GM12878 (cell line): Measurements from ENCODE around the gene PRKCE. TPM values are rescaled to one million over a fixed set of nuclear protein-coding genes. Genes with fewer than 3 reads are reported as not detected.

ENCODE experiments used
- ATAC-seq: fragments of 200-7000 bp; cut with Tn5 transposase; 3 replicates; pipeline ENCODE4 v1.9.1; 2020; ENCODE audit warnings: mild to moderate bottlenecking, moderate library complexity
- BruUV-seq: library from RNA; stranded (reverse); fragments of 400-500 nt; replicated peaks from 2 replicates; lab custom pipeline; 2021; lab: Mats Ljungman, UMichigan
- CTCF ChIA-PET: fragments of 300-600 bp; sonication (Branson Sonifier 250); formaldehyde crosslinking; extraction: SDS; loops from one replicate; lab custom pipeline; 2021; ENCODE audit warnings: inconsistent platforms; lab: Yijun Ruan, JAX
- POLR2A ChIA-PET: fragments of 350-600 bp; formaldehyde crosslinking; extraction: SDS; loops from one replicate; lab custom pipeline; 2021; ENCODE audit warnings: inconsistent platforms; lab: Charles Lee
- RAD21 ChIA-PET: fragments of 300-600 bp; sonication (Branson Sonifier 250); formaldehyde crosslinking; loops from one replicate; lab custom pipeline; 2023; ENCODE audit warnings: antibody characterized with exemption; ENCODE audit not compliant: unreplicated experiment; lab: Charles Lee
- SMC1A ChIA-PET: fragments of 300-600 bp; sonication (Branson Sonifier 250); formaldehyde crosslinking; loops from one replicate; lab custom pipeline; 2023; ENCODE audit not compliant: unreplicated experiment, uncharacterized antibody; lab: Charles Lee
- DNase-seq: peaks from one replicate; pipeline ENCODE4 v3.0.0-alpha.2; 2011; ENCODE audit warnings: low read depth, low spot score
- FAIRE-seq: peaks from 3 replicates; lab custom pipeline; 2011; peaks lifted over from hg19 to GRCh38; lab: Jason Lieb, UNC
- H2AFZ ChIP-seq: 2 replicates; pipeline ENCODE4 v1.6.0; 2011; ENCODE audit warnings: low read depth, low read length, control low read depth; ENCODE audit not compliant: control insufficient read depth
- H3K27ac ChIP-seq: 2 replicates; pipeline ENCODE4 v1.5.1; 2011; ENCODE audit warnings: control low read depth; ENCODE audit not compliant: control insufficient read depth, insufficient read depth
- H3K27me3 ChIP-seq, 2 experiments: replicated peaks in 1 of 2; 2 replicates each; pipeline versions ENCODE4 v1.6.0 to v1.6.1; 2011; ENCODE audit warnings: low read length in 1 of 2; ENCODE audit not compliant: control insufficient read depth in 2 of 2, insufficient read depth in 2 of 2
- H3K36me3 ChIP-seq, 2 experiments: 2 replicates each; pipeline ENCODE4 v1.5.1; 2011; ENCODE audit warnings: low read length in 1 of 2; ENCODE audit not compliant: control insufficient read depth in 2 of 2, insufficient read depth in 2 of 2
- H3K4me1 ChIP-seq: 2 replicates; pipeline ENCODE4 v1.6.1; 2011; ENCODE audit warnings: mild to moderate bottlenecking, low read length, moderate library complexity, mixed read lengths; ENCODE audit not compliant: control insufficient read depth, insufficient read depth
- H3K4me2 ChIP-seq: 2 replicates; pipeline ENCODE4 v1.6.0; 2011; ENCODE audit warnings: control low read depth; ENCODE audit not compliant: control insufficient read depth, insufficient read depth
- H3K4me3 ChIP-seq: fragments of 200-600 bp; sonication (generic); 2 replicates; pipeline ENCODE4 v1.5.1; 2016
- H3K79me2 ChIP-seq: 2 replicates; pipeline ENCODE4 v1.6.0; 2011; ENCODE audit warnings: low read length; ENCODE audit not compliant: control insufficient read depth, insufficient read depth
- H3K9ac ChIP-seq: 2 replicates; pipeline ENCODE4 v1.8.0; 2011; ENCODE audit warnings: low read length, control low read depth, mixed read lengths; ENCODE audit not compliant: control insufficient read depth, insufficient read depth
- H3K9me3 ChIP-seq: replicated peaks from 3 replicates; pipeline ENCODE4 v1.5.1; 2011; ENCODE audit warnings: mild to moderate bottlenecking, low read length; ENCODE audit not compliant: control insufficient read depth, insufficient read depth
- H4K20me1 ChIP-seq: 2 replicates; pipeline ENCODE4 v1.6.0; 2011; ENCODE audit not compliant: control insufficient read depth, insufficient read depth
- BCL11A ChIP-seq: IDR thresholded peaks from 2 replicates; pipeline ENCODE4 v1.6.1; 2011; ENCODE audit warnings: low read depth, low read length
- CBFB ChIP-seq: IDR thresholded peaks from 2 replicates; pipeline ENCODE4 v1.6.1; 2016; ENCODE audit warnings: antibody characterized with exemption, low read depth
- CUX1 ChIP-seq: IDR thresholded peaks from 2 replicates; pipeline ENCODE4 v1.6.1; 2012; ENCODE audit warnings: improper control_type of control experiment, low read depth, low read length; ENCODE audit not compliant: insufficient replicate concordance
- EP300 ChIP-seq, 2 experiments: fragments of 150-350 bp in 1 of 2; IDR thresholded peaks; 2 replicates each; pipeline ENCODE4 v1.6.1; 2011 to 2012; ENCODE audit warnings: low read depth in 2 of 2, low read length in 2 of 2, borderline replicate concordance in 1 of 2, improper control_type of control experiment in 1 of 2, inconsistent platforms in 1 of 2; ENCODE audit not compliant: control insufficient read depth in 1 of 2
- EZH2 ChIP-seq: IDR thresholded peaks from 2 replicates; pipeline ENCODE4 v1.6.1; 2012; ENCODE audit warnings: low read depth, mild to moderate bottlenecking, control low read depth, inconsistent platforms, low read length, borderline replicate concordance; ENCODE audit not compliant: control insufficient read depth
- NFXL1 ChIP-seq: fragments of 450-650 bp; IDR thresholded peaks from 2 replicates; pipeline ENCODE4 v1.6.1; 2017; ENCODE audit warnings: antibody characterized with exemption, mild to moderate bottlenecking, borderline replicate concordance
- NRF1 ChIP-seq: conservative IDR thresholded peaks from 2 replicates; pipeline ENCODE4 v1.6.1; 2011; ENCODE audit warnings: mild to moderate bottlenecking, low read depth, low read length, improper control_type of control experiment
- WGBS: methylation state at CpG from one replicate; pipeline ENCODE4 v1.1.6; 2016; ENCODE audit warnings: low lambda C conversion rate; ENCODE audit not compliant: insufficient replicate concordance, insufficient coverage; ENCODE audit errors: missing lambda C conversion rate; 5-methylcytosine and 5-hydroxymethylcytosine counted together
- in situ Hi-C: fragments of 300-500 bp; cut with MboI; formaldehyde crosslinking; loops from 9 replicates; pipeline ENCODE4 v1.14.3; 2018; ENCODE audit warnings: mixed read lengths
- intact Hi-C: fragments of 100-400 bp; cut with micrococcal nuclease; formaldehyde crosslinking; loops from one replicate; pipeline ENCODE4 v1.14.2; 2022; ENCODE audit not compliant: unreplicated experiment
- polyA plus RNA-seq, 11 experiments: library from polyadenylated mRNA; depleted of rRNA in 4 of 11; unstranded in 6 of 11; stranded (reverse) in 5 of 11; fragments of >200 nt; fragmentation: Nextera tagmentation in 4 of 11; fragmentation: Illumina TruSeq in 1 of 11; extraction: Ambion mirVana in 4 of 11; extraction: Trizol in 1 of 11; gene quantifications; 1 replicate in 1 of 11; 2 replicates in 10 of 11; pipeline versions ENCODE4 v1.2.1 to v1.2.3, GENCODE V29; 2011 to 2016; ENCODE audit warnings: inconsistent platforms in 2 of 11, missing spikeins in 2 of 11, low read depth in 1 of 11
- total RNA-seq, 4 experiments: library from RNA; depleted of rRNA in 3 of 4; stranded (reverse); fragments of >200 nt in 3 of 4; fragmentation: Illumina TruSeq in 1 of 4; extraction: Trizol in 1 of 4; gene quantifications; 2 replicates each; pipeline versions ENCODE4 v1.2.1 to v1.2.3, GENCODE V29; 2013 to 2021
- TF ChIP-seq, protein P1 (sequence below): fragments of 450-650 bp; IDR thresholded peaks from 2 replicates; pipeline ENCODE4 v1.6.1; 2017; ENCODE audit warnings: mild to moderate bottlenecking, moderate library complexity

Gene PRKCE
- total and polyA plus RNA-seq, 10 of the 15 experiments (the other 5 are each of a cell fraction or from before 2014, with no cell fraction given): 2.6 to 28.2 (median 11.3) TPM

DNA sequence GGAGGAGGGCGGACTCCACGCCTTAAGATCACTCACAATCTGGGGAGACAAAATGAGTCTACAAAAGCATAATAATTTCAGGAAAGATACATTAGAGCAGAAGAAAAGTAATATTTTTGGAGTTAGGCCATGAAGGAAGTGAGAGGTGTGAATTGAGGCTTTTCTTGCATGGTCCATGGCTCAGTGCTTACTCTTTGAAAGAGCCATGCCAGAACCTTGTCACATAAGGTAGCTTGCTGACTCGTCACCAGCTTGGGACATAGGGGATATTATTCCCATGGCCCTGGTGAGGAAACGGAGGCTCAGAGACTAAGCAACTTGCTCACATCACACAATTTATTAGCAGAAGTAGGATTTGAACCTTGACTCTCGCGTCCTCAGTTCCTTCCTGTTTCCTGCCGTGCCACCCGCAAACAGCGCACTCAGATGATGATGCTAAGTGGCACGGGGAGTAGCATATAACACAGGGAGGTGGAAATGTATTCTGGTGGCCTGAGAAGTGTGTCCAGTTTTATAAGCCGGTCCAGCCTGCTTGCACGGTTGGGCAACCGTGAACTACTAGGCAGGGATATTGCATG is 333.5 kb downstream of the PRKCE start:
- WGBS: 81% methylated on average over 13 of the region's 13 CpGs
- RAD21 ChIA-PET: no interaction called here

DNA sequence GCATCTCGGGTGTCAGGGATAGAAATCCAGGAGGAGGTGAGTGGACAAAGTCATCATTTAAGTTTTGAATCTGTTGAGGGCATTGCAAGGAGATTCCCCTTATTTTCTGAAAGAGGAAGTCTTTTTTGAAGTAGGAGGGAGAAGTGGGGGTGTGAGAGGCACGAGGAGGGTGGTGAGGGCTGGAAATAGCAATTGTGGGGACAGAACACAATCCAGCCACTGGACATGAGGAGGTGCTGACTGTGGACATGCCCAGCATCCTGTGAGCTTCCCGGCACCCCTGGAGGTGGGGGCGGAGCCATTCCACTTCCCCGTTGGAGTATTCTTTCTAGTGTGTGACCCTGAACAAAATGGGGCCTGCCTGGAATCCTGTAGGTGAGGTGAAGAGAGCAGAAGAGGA is 335.0 kb downstream of the PRKCE start:
- Histone ChIP-seq H3K9ac (no peak overlapping the region), H3K4me3 (no peak overlapping the region), H2AFZ (no peak overlapping the region), H3K9me3 (no peaks in the 10 kb centered on the region), H3K27ac (no peak overlapping the region), H3K4me2 (no peak overlapping the region), H4K20me1 (no peaks in the 10 kb centered on the region), H3K27me3 (no peaks in the 10 kb centered on the region), H3K4me1 (peaks cover 4% of the 10 kb centered on the region; the same call in 1 of the 2 replicates), H3K79me2 (no peaks in the 10 kb centered on the region), H3K36me3 (peaks cover 3% of the 10 kb centered on the region in 2 experiments; a peak in 3 of 4 replicates)
- RAD21 ChIA-PET: no interaction called here
- WGBS: 65% methylated on average over 5 of the region's 5 CpGs
- TSS peak; percentile 29 for BruUV-seq
- CTCF ChIA-PET: interaction anchor here (2.3 kb wide), 1 partner anchor 11 kb away, joined by 6 read pairs; no protein-coding TSS in a partner anchor
- no peak for FAIRE-seq
- intact Hi-C loops: no loop called here
- in situ Hi-C loops: no loop called here
- SMC1A ChIA-PET: interaction anchor here (2.1 kb wide), 1 partner anchor 12 kb away, joined by 7 read pairs; no protein-coding TSS in a partner anchor
- ATAC-seq: no peak
- POLR2A ChIA-PET: no interaction called here
- no peak for DNase-seq
- no peak for TF ChIP-seq BCL11A
- TF ChIP-seq, protein P1, sequence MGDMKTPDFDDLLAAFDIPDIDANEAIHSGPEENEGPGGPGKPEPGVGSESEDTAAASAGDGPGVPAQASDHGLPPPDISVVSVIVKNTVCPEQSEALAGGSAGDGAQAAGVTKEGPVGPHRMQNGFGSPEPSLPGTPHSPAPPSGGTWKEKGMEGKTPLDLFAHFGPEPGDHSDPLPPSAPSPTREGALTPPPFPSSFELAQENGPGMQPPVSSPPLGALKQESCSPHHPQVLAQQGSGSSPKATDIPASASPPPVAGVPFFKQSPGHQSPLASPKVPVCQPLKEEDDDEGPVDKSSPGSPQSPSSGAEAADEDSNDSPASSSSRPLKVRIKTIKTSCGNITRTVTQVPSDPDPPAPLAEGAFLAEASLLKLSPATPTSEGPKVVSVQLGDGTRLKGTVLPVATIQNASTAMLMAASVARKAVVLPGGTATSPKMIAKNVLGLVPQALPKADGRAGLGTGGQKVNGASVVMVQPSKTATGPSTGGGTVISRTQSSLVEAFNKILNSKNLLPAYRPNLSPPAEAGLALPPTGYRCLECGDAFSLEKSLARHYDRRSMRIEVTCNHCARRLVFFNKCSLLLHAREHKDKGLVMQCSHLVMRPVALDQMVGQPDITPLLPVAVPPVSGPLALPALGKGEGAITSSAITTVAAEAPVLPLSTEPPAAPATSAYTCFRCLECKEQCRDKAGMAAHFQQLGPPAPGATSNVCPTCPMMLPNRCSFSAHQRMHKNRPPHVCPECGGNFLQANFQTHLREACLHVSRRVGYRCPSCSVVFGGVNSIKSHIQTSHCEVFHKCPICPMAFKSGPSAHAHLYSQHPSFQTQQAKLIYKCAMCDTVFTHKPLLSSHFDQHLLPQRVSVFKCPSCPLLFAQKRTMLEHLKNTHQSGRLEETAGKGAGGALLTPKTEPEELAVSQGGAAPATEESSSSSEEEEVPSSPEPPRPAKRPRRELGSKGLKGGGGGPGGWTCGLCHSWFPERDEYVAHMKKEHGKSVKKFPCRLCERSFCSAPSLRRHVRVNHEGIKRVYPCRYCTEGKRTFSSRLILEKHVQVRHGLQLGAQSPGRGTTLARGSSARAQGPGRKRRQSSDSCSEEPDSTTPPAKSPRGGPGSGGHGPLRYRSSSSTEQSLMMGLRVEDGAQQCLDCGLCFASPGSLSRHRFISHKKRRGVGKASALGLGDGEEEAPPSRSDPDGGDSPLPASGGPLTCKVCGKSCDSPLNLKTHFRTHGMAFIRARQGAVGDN: peak; percentile 53
- TF ChIP-seq CUX1: no peak

More for the DNA sequence above, 333.5 kb downstream of the PRKCE start:
- ATAC-seq (no peak), DNase-seq (no peak), FAIRE-seq (no peak)
- TF ChIP-seq EZH2 (no peak), NRF1 (no peak), NFXL1 (no peak), EP300 (IDR thresholded peaks at IDR 0.05; ENCODE audit: borderline replicate concordance in 1 of 2, control insufficient read depth in 1 of 2, low read depth in 2 of 2, low read length in 2 of 2) (no peak), CBFB (no peak)
- no peak overlapping the region for H3K9ac ChIP-seq
- peaks cover 3% of the 10 kb centered on the region in 2 experiments; a peak in 3 of 4 replicates for H3K36me3 ChIP-seq
- no peak overlapping the region for H2AFZ ChIP-seq
- no peak overlapping the region for H3K27ac ChIP-seq
- no peak overlapping the region for H3K4me3 ChIP-seq
- H3K9me3 ChIP-seq: no peaks in the 10 kb centered on the region
- H3K79me2 ChIP-seq: no peaks in the 10 kb centered on the region
- peaks cover 4% of the 10 kb centered on the region; the same call in 1 of the 2 replicates for H3K4me1 ChIP-seq
- H3K4me2 ChIP-seq: no peak overlapping the region
- ChIA-PET CTCF (interaction anchor here (1.3 to 2.3 kb wide), 2 partner anchors 10 to 14 kb away, joined by 3 to 6 read pairs; no protein-coding TSS in a partner anchor), POLR2A (interaction anchor here (0.9 kb wide), 1 partner anchor 553 kb away, joined by 3 read pairs; no protein-coding TSS in a partner anchor), SMC1A (interaction anchor here (2.1 kb wide), 1 partner anchor 10 kb away, joined by 7 read pairs; no protein-coding TSS in a partner anchor)
- H3K27me3 ChIP-seq: no peaks in the 10 kb centered on the region
- no TSS peak for BruUV-seq
- in situ Hi-C loops: no loop called here
- intact Hi-C loops: no loop called here
- H4K20me1 ChIP-seq: no peaks in the 10 kb centered on the region
